Measurements from ENCODE around the gene TM2D1. TPM values are rescaled to one million over a fixed set of nuclear protein-coding genes. Genes with fewer than 3 reads are reported as not detected.
A peak's percentile ranks its signal among the peaks of the same experiment; 100 is the strongest.

The TM2D1 gene
- polyA plus RNA-seq, 2 of the 4 experiments (the other 2 are of a cell fraction), result 32.4 to 54.2 TPM

DNA sequence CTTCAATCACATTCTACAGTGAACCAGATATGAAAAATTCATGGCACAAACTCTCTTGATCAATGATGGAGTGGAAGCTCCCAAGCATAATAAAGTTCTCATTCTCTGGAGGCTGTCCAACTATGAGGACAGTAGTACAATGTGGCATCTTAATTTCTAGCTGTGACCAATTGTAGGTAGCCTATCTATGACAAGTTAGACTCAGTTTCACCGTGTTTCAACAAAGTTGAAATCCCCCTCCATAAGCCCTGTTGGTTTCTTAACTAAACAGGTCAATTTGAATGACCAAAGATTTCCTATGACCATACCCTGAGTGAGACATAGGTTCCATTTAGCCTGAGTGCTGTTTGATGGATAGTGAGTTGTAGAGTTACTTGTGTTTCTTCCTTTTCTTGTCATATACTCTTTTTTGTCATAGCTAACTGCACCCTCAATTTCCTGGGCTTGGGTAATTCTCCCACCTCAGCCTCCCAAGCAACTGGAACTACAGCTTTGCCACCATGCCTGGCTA, 29.1 kb upstream of the TM2D1 start:
- no peak for DNase-seq (ENCODE audit: low read depth in 1 of 2, low spot score in 1 of 2)
- 75% methylated on average over 1 of the region's 1 CpG for WGBS (ENCODE audit: missing lambda C conversion rate)
- CTCF ChIA-PET, result interaction anchor here (1.5 kb wide), 1 partner anchor 10 kb away, joined by 4 read pairs; no protein-coding TSS in a partner anchor
- H3K4me2 ChIP-seq, result peak overlapping the region; percentile 43
- H3K27ac ChIP-seq, result peak overlapping the region in 1 of 2 experiments; percentile 56; a peak in 4 of 6 replicates
- no peak for FAIRE-seq
- no peak for TF ChIP-seq RARB (CRISPR knock-in tag; IDR thresholded peaks at IDR 0.05)
- no peak for TF ChIP-seq NR3C1 (IDR thresholded peaks at IDR 0.05)
- TF ChIP-seq FOSB (CRISPR knock-in tag; IDR thresholded peaks at IDR 0.05), result no peak
- no peak for TF ChIP-seq JUNB (IDR thresholded peaks at IDR 0.05)
- TF ChIP-seq HDAC2 (IDR thresholded peaks at IDR 0.05), result no peak
- no peak for TF ChIP-seq ZSCAN20 (CRISPR knock-in tag; IDR thresholded peaks at IDR 0.05)
- TF ChIP-seq CBX2 (IDR thresholded peaks at IDR 0.05; ENCODE audit: borderline replicate concordance, low read depth), result no peak
- TF ChIP-seq RCOR1 (IDR thresholded peaks at IDR 0.05; ENCODE audit: low read depth, low read length), result no peak
- TF ChIP-seq ZFP36 (IDR thresholded peaks at IDR 0.05; ENCODE audit: borderline replicate concordance, partially characterized antibody), result no peak
- TF ChIP-seq BHLHE40 (IDR thresholded peaks at IDR 0.05; ENCODE audit: low read depth, low read length), result no peak
- TF ChIP-seq HOXB13 (CRISPR knock-in tag; IDR thresholded peaks at IDR 0.05; ENCODE audit: low read depth), result no peak
- H3K4me1 ChIP-seq, result peaks cover 18% of the 10 kb centered on the region
- H3K9me3 ChIP-seq, result no peaks in the 10 kb centered on the region
- H3K4me3 ChIP-seq, result no peak overlapping the region
- no peak for ATAC-seq
- POLR2A ChIA-PET, result interaction anchor here (0.6 kb wide), 2 partner anchors 10 to 17 kb away, joined by 3 to 5 read pairs; no protein-coding TSS in a partner anchor

DNA sequence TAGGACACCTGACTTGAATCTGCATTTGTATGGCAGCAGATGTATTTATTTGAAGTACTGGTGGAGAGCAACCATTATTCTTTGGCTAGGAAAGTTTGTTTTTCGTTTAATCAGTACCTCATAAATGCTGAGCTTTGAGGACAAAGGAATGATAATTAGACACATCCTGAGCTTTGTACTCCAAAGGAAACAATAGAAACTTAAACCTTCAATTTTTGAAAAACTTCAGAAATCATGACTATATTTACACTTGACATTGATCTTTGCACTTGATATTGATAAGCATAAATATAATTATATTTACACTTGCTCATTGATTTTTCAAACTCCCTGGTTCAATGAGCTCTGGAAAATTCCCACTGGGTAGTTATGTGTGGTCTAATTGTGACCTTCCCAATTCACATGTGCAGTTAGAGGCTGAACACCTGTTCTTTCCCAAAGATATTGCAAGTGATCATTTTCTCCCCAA, 28.0 kb upstream of the TM2D1 start:
- ATAC-seq (no peak), DNase-seq (ENCODE audit: low read depth in 1 of 2, low spot score in 1 of 2) (no peak), FAIRE-seq (no peak)
- ChIA-PET POLR2A (no interaction called here), CTCF (interaction anchor here (1.5 kb wide), 1 partner anchor 9 kb away, joined by 4 read pairs; no protein-coding TSS in a partner anchor)
- H3K4me3 ChIP-seq, result no peak overlapping the region
- no peak overlapping the region for H3K27ac ChIP-seq
- peaks cover 10% of the 10 kb centered on the region for H3K4me1 ChIP-seq
- H3K4me2 ChIP-seq, result no peak overlapping the region
- no peak for TF ChIP-seq FOSL2 (IDR thresholded peaks at IDR 0.05)
- TF ChIP-seq FOSL2 (CRISPR knock-in tag; IDR thresholded peaks at IDR 0.05), result no peak
- no peak for TF ChIP-seq FOXS1 (CRISPR knock-in tag; IDR thresholded peaks at IDR 0.05)
- no peak for TF ChIP-seq RNF2 (IDR thresholded peaks at IDR 0.05; ENCODE audit: borderline replicate concordance, low read depth)
- no peak for TF ChIP-seq FOSB (CRISPR knock-in tag; IDR thresholded peaks at IDR 0.05)
- TF ChIP-seq, protein P1, sequence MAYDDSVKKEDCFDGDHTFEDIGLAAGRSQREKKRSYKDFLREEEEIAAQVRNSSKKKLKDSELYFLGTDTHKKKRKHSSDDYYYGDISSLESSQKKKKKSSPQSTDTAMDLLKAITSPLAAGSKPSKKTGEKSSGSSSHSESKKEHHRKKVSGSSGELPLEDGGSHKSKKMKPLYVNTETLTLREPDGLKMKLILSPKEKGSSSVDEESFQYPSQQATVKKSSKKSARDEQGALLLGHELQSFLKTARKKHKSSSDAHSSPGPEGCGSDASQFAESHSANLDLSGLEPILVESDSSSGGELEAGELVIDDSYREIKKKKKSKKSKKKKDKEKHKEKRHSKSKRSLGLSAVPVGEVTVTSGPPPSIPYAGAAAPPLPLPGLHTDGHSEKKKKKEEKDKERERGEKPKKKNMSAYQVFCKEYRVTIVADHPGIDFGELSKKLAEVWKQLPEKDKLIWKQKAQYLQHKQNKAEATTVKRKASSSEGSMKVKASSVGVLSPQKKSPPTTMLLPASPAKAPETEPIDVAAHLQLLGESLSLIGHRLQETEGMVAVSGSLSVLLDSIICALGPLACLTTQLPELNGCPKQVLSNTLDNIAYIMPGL (CRISPR knock-in tag; IDR thresholded peaks at IDR 0.05; ENCODE audit: borderline replicate concordance), result no peak
- TF ChIP-seq, protein P2, sequence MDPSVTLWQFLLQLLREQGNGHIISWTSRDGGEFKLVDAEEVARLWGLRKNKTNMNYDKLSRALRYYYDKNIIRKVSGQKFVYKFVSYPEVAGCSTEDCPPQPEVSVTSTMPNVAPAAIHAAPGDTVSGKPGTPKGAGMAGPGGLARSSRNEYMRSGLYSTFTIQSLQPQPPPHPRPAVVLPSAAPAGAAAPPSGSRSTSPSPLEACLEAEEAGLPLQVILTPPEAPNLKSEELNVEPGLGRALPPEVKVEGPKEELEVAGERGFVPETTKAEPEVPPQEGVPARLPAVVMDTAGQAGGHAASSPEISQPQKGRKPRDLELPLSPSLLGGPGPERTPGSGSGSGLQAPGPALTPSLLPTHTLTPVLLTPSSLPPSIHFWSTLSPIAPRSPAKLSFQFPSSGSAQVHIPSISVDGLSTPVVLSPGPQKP (IDR thresholded peaks at IDR 0.05; ENCODE audit: low read depth, low read length), result no peak
- no peak for TF ChIP-seq HOXA7 (CRISPR knock-in tag; IDR thresholded peaks at IDR 0.05)
- TF ChIP-seq POLR2AphosphoS2 (conservative IDR thresholded peaks at IDR 0.05; ENCODE audit: low read length), result no peak
- TF ChIP-seq, protein P3, sequence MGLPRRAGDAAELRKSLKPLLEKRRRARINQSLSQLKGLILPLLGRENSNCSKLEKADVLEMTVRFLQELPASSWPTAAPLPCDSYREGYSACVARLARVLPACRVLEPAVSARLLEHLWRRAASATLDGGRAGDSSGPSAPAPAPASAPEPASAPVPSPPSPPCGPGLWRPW (IDR thresholded peaks at IDR 0.05), result no peak
- TF ChIP-seq RFX5 (IDR thresholded peaks at IDR 0.05), result no peak
- TF ChIP-seq ZC3H11A (IDR thresholded peaks at IDR 0.05), result no peak
- TF ChIP-seq HOXB13 (CRISPR knock-in tag; IDR thresholded peaks at IDR 0.05; ENCODE audit: low read depth), result no peak
- no peak for TF ChIP-seq JUNB (IDR thresholded peaks at IDR 0.05)
- TF ChIP-seq KDM1A (IDR thresholded peaks at IDR 0.05; ENCODE audit: low read depth), result no peak
- TF ChIP-seq CHD2 (IDR thresholded peaks at IDR 0.05; ENCODE audit: low read length, partially characterized antibody), result no peak
- no peak for TF ChIP-seq NR3C1 (IDR thresholded peaks at IDR 0.05)
- TF ChIP-seq SMC3 (IDR thresholded peaks at IDR 0.05), result no peak
- TF ChIP-seq PHF8 (IDR thresholded peaks at IDR 0.05; ENCODE audit: borderline replicate concordance, low read depth), result no peak
- TF ChIP-seq, protein P4, sequence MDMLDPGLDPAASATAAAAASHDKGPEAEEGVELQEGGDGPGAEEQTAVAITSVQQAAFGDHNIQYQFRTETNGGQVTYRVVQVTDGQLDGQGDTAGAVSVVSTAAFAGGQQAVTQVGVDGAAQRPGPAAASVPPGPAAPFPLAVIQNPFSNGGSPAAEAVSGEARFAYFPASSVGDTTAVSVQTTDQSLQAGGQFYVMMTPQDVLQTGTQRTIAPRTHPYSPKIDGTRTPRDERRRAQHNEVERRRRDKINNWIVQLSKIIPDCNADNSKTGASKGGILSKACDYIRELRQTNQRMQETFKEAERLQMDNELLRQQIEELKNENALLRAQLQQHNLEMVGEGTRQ (IDR thresholded peaks at IDR 0.05), result no peak
- TF ChIP-seq HEYL (CRISPR knock-in tag; IDR thresholded peaks at IDR 0.05), result no peak
- WGBS (ENCODE audit: missing lambda C conversion rate), result 76% methylated on average over 1 of the region's 1 CpG
- H3K9me3 ChIP-seq, result no peaks in the 10 kb centered on the region

Measured in A549 (cell line).